RWPE1 (cell line): ENCODE data around the gene SAXO2.
"Not testable (repeated sequence)": the region's sequence is repeated elsewhere in the genome, so short reads cannot be mapped to it uniquely, and the experiment has no call there.

ENCODE experiments used
- CTCF ChIA-PET: fragments of 350-600 bp; sonication (Branson Sonifier 250); formaldehyde crosslinking; extraction: SDS; loops from one replicate; lab custom pipeline; 2021; lab: Yijun Ruan, JAX
- POLR2A ChIA-PET: fragments of 400-600 bp; formaldehyde crosslinking; extraction: SDS; loops from one replicate; lab custom pipeline; 2020; ENCODE audit warnings: antibody characterized with exemption; ENCODE audit not compliant: low non-redundant PET; lab: Yijun Ruan, JAX
- DNase-seq: peaks from one replicate; pipeline ENCODE4 v3.0.0; 2012; ENCODE audit warnings: low spot score
- H3K27ac ChIP-seq: fragments of 450-650 bp; 2 replicates; pipeline ENCODE4 v1.5.1; 2017

Gene SAXO2

DNA sequence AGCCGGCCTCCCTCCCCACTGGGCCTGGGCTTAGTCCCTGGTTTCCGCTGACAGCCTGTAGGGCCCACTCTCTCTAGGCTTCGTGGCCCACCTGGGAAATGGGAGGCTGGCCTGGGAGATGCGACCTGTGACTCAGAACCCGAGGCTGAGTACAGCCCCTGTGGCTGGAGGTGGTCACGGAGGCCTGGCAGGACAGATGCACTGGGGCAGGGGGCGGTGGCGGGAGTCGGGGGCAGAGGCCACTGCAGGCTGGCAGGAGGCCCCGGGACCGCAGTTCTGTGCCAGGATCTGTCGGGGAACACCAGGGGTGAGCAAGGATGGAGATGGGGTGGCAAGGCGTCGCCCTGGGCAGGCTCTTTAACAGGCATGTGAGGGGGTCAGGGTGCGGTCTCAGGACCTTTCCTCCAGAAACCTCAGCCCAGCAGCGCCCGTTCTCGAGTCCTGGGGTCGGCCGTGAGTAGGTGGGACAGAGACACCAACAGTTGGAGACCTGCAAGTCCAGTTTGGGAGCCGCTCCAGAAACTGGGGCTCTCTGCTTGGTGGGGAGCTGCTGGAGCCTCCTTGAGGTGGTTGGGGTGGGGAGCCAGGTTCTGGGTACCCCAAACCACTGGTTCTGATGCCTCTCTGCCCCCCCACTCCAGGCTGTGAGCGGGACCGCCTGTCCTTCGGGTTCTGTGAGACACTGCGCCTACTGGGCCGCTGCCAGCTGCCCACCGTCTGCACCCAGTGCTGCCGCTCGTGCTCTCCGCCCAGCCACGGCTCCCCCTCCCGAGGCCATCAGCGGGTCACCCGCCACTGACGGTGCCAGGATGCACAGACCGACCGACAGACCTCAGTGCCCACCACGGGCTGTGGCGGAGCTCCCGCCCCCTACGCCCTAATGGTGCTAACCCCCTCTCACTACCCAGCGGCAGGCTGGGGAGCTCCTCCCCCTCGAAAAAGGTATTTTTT is 71.3 kb downstream of the SAXO2 start:
- POLR2A ChIA-PET, DNase-seq, CTCF ChIA-PET, H3K27ac ChIP-seq: not testable (repeated sequence)
